ENCODE measurements around the gene BAIAP2L1. TPM values are rescaled to one million over a fixed set of nuclear protein-coding genes. Genes with fewer than 3 reads are reported as not detected.

BAIAP2L1 gene
- total RNA-seq, 4 donors from 2014 or later: 0.85 to 3.2 (median 2.2) TPM

DNA sequence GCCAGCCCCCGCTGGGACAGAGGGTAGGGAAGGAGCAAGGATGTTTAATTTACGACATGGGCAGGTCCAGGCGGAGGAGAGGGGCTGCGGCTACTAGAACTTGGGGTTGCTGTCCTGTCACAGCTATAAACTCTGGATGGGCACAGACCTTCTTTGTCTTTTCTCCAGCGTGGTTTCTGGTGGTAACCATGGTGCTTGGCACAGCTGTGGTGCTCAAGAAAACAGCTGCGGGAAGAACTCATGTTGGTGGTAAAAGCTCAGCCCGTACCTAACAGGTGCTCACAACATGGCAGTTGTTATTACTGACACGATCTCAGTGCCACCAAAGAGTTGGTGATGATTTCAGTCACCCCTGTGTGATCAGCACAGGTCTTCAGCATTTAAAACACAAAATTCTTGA is 13.8 kb downstream of the BAIAP2L1 start:
- TF ChIP-seq, protein P1, sequence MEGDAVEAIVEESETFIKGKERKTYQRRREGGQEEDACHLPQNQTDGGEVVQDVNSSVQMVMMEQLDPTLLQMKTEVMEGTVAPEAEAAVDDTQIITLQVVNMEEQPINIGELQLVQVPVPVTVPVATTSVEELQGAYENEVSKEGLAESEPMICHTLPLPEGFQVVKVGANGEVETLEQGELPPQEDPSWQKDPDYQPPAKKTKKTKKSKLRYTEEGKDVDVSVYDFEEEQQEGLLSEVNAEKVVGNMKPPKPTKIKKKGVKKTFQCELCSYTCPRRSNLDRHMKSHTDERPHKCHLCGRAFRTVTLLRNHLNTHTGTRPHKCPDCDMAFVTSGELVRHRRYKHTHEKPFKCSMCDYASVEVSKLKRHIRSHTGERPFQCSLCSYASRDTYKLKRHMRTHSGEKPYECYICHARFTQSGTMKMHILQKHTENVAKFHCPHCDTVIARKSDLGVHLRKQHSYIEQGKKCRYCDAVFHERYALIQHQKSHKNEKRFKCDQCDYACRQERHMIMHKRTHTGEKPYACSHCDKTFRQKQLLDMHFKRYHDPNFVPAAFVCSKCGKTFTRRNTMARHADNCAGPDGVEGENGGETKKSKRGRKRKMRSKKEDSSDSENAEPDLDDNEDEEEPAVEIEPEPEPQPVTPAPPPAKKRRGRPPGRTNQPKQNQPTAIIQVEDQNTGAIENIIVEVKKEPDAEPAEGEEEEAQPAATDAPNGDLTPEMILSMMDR (IDR thresholded peaks at IDR 0.05; ENCODE audit: low read depth): no peak

GRCh38 chr7:98378210-98378819 is 22.6 kb downstream of the BAIAP2L1 start:
- TF ChIP-seq, protein P1 (IDR thresholded peaks at IDR 0.05; ENCODE audit: low read depth): no peak

- TF ChIP-seq, protein P1 (IDR thresholded peaks at IDR 0.05; ENCODE audit: low read depth): no peak
These were observed 24.2 kb downstream of the BAIAP2L1 start for GRCh38 chr7:98376711-98377110.

DNA sequence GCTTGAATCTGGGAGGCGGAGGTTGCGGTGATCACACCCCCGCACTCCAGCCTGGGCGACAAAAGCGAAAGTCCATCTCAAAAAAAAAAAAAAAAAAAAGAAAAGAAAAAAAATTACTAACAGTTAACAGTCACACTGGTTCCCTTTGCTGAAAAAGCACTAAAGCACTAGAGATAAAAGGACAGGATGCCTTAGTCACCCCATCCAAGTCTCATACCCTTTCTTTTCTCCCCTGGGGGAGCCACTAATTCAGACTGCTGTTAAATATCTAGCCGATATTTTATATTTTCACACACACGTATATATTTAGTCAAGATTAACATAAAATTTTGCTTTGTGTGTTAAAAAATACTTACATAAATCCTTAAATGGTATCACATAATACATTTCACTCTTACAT is 25.2 kb downstream of the BAIAP2L1 start:
- TF ChIP-seq, protein P1 (IDR thresholded peaks at IDR 0.05; ENCODE audit: low read depth): no peak

- TF ChIP-seq, protein P1 (IDR thresholded peaks at IDR 0.05; ENCODE audit: low read depth): no peak
These were observed 26.6 kb downstream of the BAIAP2L1 start for GRCh38 chr7:98374285-98374680.

DNA sequence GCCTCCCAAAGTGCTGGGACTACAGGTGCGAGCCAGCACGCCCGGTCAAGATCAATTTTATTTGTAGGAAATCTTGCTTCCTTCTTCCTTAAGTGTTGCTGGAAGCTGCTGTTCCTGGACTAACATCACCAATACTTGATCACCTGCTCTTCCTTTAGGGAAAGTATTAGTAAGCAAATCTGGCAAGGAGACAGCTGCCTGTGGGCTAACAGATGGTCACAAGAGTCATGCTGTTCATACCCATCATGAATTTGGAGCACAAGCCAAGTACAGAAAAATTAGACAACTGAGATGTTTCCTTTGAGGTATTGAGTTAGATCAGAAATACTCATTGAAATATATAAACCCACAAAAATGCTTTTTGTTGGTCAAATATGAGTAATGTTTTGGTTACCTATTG is 27.9 kb downstream of the BAIAP2L1 start:
- TF ChIP-seq, protein P1 (IDR thresholded peaks at IDR 0.05; ENCODE audit: low read depth): no peak

- TF ChIP-seq, protein P1 (IDR thresholded peaks at IDR 0.05; ENCODE audit: low read depth): no peak
These were observed 31.2 kb downstream of the BAIAP2L1 start for GRCh38 chr7:98369726-98370125.

Data from subcutaneous adipose tissue (tissue), 4 donors.